Muscle of back (tissue), 11 donors: ENCODE measurements around the gene LRIG2. TPM values are rescaled to one million over a fixed set of nuclear protein-coding genes. Genes with fewer than 3 reads are reported as not detected.
"Not testable (repeated sequence)": the region's sequence is repeated elsewhere in the genome, so short reads cannot be mapped to it uniquely, and the experiment has no call there.

Experiments used
- DNase-seq, 3 donors: peaks; one replicate each; pipeline versions ENCODE4 v3.0.0 to v3.0.0-alpha.2; 2013
- polyA plus RNA-seq, 10 donors: library from polyadenylated mRNA; unstranded; fragments of 120-200 nt; gene quantifications; one replicate each; pipeline ENCODE4 v1.2.1, GENCODE V29; 2013; ENCODE audit not compliant: insufficient read length in 10 of 10

Gene LRIG2
- polyA plus RNA-seq, 10 donors, result 7.5 to 16.9 (median 10.4) TPM

GRCh38 chr1:113124366-113124765 lies 51.4 kb downstream of the LRIG2 start:
- DNase-seq, result no peak

GRCh38 chr1:113125517-113125916 lies 52.5 kb downstream of the LRIG2 start:
- no peak for DNase-seq

GRCh38 chr1:113126207-113126606 lies 53.2 kb downstream of the LRIG2 start:
- no peak for DNase-seq

- DNase-seq, result no peak
These were observed 55.1 kb downstream of the LRIG2 start for GRCh38 chr1:113128116-113128515.

DNA sequence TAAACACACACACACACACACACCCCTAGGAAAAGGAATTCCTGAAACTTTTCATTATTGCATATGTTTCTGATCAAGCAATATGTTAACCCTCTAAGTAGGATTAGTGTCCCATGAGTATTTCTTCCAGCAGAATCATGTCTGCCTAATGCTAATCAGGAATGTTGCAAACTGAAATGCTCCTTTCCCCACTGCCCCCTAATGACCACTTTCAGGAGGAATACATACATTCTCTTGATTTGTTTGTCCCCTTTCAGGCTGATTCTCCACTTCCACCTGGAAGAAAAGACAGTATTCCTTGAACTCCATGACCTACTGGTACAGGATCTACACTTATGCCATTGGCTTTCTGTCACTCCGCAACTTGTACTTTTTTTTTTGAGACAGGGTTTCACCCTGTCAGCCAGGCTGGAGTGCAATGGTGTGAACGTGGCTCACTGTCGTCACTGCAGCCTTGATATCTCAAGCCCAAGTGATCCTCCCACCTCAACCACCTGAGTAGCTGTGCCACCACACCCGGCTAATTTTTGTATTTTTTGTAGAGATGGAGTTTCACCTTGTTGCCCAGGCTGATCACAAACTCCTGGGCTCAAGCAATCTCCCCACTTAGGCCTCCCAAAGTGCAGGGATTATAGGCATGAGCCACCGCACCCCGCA lies 56.7 kb downstream of the LRIG2 start:
- no peak for DNase-seq

DNA sequence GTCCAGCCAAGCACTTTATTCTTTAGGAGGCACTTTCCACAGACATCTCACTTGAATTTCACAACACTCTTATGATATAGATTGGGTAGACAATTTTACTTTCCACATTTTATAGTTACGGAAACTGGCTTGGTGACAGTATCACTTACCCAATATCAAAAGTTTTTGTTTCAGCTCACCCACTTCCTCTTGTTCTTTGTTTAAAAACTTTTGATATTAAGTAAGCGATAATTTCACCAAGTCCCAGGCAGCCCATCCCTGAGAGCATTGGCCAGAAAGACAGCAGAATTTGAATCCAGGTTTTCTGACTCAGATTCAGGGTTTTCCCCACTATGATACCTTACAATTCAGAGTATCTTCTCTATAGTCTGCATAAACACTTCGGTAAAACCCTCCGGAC lies 60.0 kb downstream of the LRIG2 start:
- DNase-seq, result no peak

DNA sequence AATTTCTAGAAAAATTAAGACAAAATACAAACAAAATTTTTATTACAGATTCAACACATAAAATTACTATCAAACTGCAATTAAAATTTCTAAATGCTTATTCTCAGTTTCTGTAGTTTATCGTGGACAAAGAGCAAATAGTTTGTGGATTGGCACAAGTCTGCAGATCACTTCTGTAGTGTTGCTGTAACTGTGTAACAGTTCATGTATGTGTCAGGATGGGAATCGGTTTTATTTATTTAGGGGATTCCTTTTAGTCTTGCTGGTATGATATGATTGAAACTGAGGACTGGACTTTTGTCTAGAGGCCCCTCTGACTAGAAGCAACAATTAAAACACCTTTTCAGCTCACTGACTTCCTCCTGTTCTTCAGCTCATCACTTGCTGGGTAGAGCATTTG lies 60.8 kb downstream of the LRIG2 start:
- DNase-seq, result no peak

GRCh38 chr1:113135460-113135859 lies 62.5 kb downstream of the LRIG2 start:
- no peak for DNase-seq

DNA sequence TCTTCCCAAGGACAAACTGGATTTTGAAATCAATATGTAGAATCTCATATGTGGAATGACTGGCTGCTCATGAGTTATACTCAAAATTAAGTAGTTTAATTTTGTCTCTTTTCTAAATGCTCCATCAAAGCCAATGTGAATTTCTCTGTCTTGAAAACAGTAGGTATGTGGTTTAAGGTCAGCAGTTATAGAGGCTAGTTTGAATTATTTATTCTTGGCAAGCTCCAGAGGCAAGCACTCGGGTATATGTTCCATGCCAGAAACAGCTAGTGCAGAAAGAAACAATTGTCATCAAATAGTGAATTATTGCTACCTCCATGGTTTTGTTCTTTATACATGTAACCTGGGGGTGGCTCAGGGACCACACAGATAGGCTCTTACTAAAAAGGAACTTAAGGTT lies 63.5 kb downstream of the LRIG2 start:
- no peak for DNase-seq

GRCh38 chr1:113137563-113137962 lies 64.6 kb downstream of the LRIG2 start:
- no peak for DNase-seq

DNA sequence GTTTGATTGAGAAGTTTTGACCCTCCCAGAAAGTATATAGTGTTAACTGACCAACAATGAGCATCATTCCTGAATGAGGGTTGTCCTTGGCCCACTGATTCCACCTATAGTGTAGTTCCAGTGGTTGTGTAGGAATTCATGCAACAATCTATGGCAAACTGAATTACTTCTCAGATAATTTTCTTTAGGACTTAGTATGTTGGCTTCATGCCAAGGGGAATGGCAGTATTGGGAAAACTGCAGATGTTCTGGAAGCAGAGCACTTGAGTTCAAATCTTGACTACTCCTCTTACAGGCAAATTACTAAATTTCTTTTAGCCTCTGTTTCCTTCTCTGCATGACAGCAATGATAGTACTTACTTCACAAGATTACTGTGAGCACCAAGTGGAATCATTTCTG lies 65.8 kb downstream of the LRIG2 start:
- no peak for DNase-seq

DNA sequence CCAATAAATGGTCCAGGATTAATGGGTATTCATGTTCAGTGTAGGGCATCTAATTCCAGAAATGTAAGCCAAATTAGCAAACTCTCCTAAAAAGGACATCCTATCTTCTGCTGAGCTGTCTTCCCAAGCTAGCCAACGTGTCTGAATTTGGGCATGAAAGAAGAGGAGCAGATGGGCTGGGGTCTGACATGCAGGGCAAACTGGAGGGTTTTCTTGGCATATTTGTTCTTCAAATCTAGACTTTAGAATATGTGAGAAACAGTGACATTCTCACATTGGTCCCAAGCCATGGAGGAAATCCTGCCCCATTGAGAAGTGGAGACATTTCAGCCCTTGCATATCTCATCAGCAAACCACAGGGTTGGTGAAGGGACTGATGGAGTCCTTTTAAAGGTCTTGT lies 67.2 kb downstream of the LRIG2 start:
- DNase-seq, result no peak

- DNase-seq, result peak; percentile 63 to 89 (median 64)
These were observed 67.8 kb downstream of the LRIG2 start for GRCh38 chr1:113140588-113141446.

GRCh38 chr1:113141650-113142473 lies 68.9 kb downstream of the LRIG2 start:
- peak; percentile 15 to 69 (median 45) for DNase-seq

- DNase-seq, result peak; percentile 15 to 36 (median 23)
These were observed 69.8 kb downstream of the LRIG2 start for GRCh38 chr1:113142791-113143190.

DNA sequence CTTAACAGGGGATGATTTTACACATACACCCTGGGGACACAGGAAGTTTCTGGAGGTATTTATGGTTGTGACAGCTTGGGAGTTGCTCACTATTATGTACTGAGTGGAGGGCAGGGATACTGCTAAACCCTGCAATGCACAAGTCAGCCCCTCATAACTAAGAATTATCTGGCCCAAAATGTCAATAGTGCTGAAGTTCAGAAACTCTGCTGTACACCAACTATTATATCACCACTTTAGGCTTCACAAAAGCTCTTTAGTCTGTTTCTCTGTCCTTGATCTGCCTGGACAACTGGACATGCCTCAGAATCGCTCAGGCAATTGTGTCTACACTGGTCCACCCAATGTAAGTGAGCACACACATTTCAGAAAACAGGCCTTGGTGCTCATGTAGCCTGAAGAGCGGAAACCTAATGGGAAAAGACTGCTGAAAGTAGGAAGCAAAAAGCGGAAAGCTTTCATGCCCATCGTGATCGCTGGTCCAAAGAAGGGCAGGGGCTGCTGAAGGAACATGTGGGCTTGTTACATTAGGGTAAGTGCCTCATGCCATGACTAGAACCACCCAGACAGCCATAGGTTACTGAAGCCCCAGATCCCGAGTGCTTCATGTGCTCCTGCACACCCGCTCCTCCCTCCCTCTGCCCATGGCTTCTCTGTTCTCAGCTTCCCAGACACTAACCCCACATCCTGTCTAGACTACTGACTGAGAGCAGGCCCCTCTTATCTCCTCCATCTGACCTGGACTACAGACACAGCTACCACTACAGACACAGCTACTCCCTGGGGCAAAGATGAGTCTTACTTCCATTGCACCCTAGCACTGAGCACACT lies 73.5 kb downstream of the LRIG2 start:
- peak in 1 of 3 donors; percentile 16 for DNase-seq

GRCh38 chr1:113147073-113147625 lies 74.2 kb downstream of the LRIG2 start:
- no peak for DNase-seq

GRCh38 chr1:113147826-113148225 lies 74.8 kb downstream of the LRIG2 start:
- no peak for DNase-seq

- DNase-seq, result not testable (repeated sequence)
These were observed 77.5 kb downstream of the LRIG2 start for GRCh38 chr1:113150494-113150893.

GRCh38 chr1:113153116-113153803 lies 80.3 kb downstream of the LRIG2 start:
- no peak for DNase-seq
